Measurements from ENCODE around the gene GPX4.

GPX4 gene

GRCh38 chr19:1151037-1151724 is 47.4 kb downstream of the GPX4 start:
- H3K9me3 ChIP-seq, result no peaks in the 10 kb centered on the region
- no peak overlapping the region for H3K4me3 ChIP-seq
- H3K27me3 ChIP-seq (ENCODE audit: low read depth), result no peaks in the 10 kb centered on the region
- H3K4me1 ChIP-seq, result no peaks in the 10 kb centered on the region
- H3K36me3 ChIP-seq (replicated peaks), result peaks cover 7% of the 10 kb centered on the region; the same call in 1 of the 2 replicates
- in situ Hi-C loops (cut with MboI; ENCODE audit: low sequenced_read_pairs), result no loop called here
- no peak for DNase-seq (ENCODE audit: low spot score in 2 of 2)

- in situ Hi-C loops (cut with MboI; ENCODE audit: low sequenced_read_pairs), result no loop called here
- Histone ChIP-seq H3K4me3 (no peak overlapping the region), H3K9me3 (no peaks in the 10 kb centered on the region), H3K4me1 (no peaks in the 10 kb centered on the region), H3K27me3 (ENCODE audit: low read depth) (no peaks in the 10 kb centered on the region), H3K36me3 (replicated peaks) (peaks cover 7% of the 10 kb centered on the region; the same call in 1 of the 2 replicates)
- no peak for DNase-seq (ENCODE audit: low spot score in 2 of 2)
Measured at GRCh38 chr19:1151917-1152587, 48.3 kb downstream of the GPX4 start.

- Histone ChIP-seq H3K9me3 (no peaks in the 10 kb centered on the region), H3K27me3 (ENCODE audit: low read depth) (no peaks in the 10 kb centered on the region), H3K36me3 (replicated peaks) (peaks cover 7% of the 10 kb centered on the region; the same call in 1 of the 2 replicates), H3K4me1 (no peaks in the 10 kb centered on the region), H3K4me3 (no peak overlapping the region)
- in situ Hi-C loops (cut with MboI; ENCODE audit: low sequenced_read_pairs), result no loop called here
- no peak for DNase-seq (ENCODE audit: low spot score in 2 of 2)
Measured at GRCh38 chr19:1153891-1154730, 50.3 kb downstream of the GPX4 start.

- in situ Hi-C loops (cut with MboI; ENCODE audit: low sequenced_read_pairs), result no loop called here
- no peaks in the 10 kb centered on the region for H3K9me3 ChIP-seq
- no peaks in the 10 kb centered on the region for H3K27me3 ChIP-seq (ENCODE audit: low read depth)
- no peak overlapping the region for H3K4me3 ChIP-seq
- no peaks in the 10 kb centered on the region for H3K4me1 ChIP-seq
- DNase-seq (ENCODE audit: low spot score in 2 of 2), result no peak
- peaks cover 3% of the 10 kb centered on the region; the same call in 1 of the 2 replicates for H3K36me3 ChIP-seq (replicated peaks)
Measured at GRCh38 chr19:1154731-1155351, 51.0 kb downstream of the GPX4 start.

- DNase-seq (ENCODE audit: low spot score in 2 of 2), result no peak
- no peak overlapping the region for H3K4me3 ChIP-seq
- H3K9me3 ChIP-seq, result no peaks in the 10 kb centered on the region
- in situ Hi-C loops (cut with MboI; ENCODE audit: low sequenced_read_pairs), result no loop called here
- no peaks in the 10 kb centered on the region for H3K4me1 ChIP-seq
- H3K36me3 ChIP-seq (replicated peaks), result peaks cover 3% of the 10 kb centered on the region; the same call in 1 of the 2 replicates
- no peaks in the 10 kb centered on the region for H3K27me3 ChIP-seq (ENCODE audit: low read depth)
Measured at GRCh38 chr19:1155352-1156304, 51.8 kb downstream of the GPX4 start.

All from HAP-1 (cell line).